ENCODE results near the gene PIGS.

Gene PIGS

DNA sequence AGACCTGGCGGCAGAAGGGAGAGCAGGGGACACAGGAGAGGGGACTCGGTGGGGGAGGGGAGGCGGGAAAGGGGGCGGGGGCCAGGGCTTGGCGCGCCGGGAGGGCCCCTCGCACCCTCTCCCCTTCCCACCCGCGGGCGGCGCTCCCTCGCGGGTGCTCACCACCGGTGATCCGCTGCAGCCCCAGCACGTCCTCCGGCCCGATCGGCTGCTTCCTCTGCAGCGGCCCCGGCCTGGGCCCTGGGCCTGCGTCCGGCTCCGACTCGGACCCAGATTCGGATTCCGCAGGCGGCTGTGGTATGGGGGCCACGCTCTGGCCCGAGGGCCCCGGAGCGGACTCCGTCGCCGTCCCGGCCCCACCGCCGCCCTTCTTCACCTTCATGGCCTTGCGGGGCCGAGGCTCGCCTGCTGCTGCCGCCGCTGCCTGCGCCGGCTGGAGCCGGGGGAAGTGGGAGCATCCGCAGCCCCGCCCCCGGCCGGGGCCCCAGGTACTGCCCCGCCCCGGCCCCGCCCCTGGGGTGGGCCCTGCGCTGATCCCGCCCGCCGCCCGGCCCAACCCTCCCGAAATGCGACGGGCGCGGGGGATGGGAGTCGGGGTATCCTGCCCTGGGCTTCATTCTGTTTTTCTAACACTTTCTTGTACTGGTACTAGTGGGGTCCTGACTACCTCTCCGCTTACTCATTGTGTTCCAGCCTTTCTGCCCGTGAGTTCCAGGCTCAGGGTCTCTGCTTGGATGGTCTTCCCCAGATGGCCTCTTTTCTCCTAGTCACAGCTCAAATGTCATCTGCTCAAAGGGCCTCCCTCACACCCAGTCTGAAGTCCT is 18.9 kb downstream of the PIGS start, which contains the start of gene UNC119:
TSS of gene UNC119 (minus strand) at position 449 of the 824 bp plus-strand sequence. CDS start at position 382, 67 bp downstream.
- no peak within 1 kb of the TSS for H3K27ac ChIP-seq
- no peak for DNase-seq (ENCODE audit: low read depth, low spot score)

DNA sequence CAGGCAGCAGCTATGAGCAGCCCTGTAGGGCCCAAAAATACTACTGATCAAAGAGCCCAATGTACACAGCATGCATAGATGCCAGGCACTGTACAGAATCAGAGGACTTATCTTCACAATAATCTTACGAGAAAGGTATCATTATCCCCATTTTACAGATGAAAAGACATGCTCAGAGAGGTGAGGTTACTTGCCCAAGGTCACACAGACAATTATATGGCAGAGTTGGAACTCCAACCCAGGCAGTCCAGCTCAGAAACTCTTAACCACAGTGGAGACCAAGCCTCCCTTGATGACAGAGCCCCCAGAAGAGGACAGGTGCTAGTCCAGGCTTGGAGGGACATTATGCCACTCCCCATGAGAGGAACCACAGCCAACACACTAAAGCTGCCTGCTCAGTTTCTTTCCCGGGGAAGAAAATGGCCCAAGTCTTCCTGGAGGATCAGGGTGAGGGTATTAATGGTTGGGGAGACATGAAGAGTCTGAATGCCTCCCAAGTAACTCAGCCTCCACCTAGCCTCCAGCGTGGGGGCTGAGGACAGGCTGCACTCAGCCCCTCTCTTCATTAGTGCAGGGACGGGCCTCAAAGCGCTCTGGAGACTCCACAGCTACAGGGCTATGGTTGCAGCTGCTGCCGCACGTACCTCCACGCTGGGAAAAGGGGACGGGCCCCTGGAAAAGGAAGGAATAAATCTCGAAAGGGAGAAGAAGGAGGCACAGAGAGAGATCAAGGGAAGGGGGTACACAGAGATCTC is 19.7 kb downstream of the PIGS start:
- no peak overlapping the region for H3K27ac ChIP-seq
- DNase-seq (ENCODE audit: low read depth, low spot score) = no peak

DNA sequence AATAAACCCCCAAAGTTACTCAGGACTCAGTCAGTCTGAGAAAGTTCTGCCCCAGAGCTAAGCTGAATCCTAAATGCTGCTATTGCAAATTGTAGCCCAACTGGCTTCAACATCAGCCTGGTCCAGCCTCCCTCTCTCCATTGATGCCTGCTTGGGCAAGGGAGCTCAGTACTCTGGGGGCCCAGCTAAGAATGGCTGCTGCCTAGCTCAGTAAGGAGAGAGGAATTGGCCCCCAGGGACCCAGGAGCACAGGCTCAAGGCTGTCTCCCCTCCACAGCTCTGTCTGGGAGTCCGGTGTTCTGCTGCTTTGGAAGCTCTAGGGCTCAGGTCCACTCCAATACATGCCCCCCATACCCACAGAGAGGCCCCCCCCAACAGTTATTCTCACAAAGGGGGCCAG is 20.5 kb downstream of the PIGS start:
- no peak for DNase-seq (ENCODE audit: low read depth, low spot score)
- H3K27ac ChIP-seq = no peak overlapping the region

DNA sequence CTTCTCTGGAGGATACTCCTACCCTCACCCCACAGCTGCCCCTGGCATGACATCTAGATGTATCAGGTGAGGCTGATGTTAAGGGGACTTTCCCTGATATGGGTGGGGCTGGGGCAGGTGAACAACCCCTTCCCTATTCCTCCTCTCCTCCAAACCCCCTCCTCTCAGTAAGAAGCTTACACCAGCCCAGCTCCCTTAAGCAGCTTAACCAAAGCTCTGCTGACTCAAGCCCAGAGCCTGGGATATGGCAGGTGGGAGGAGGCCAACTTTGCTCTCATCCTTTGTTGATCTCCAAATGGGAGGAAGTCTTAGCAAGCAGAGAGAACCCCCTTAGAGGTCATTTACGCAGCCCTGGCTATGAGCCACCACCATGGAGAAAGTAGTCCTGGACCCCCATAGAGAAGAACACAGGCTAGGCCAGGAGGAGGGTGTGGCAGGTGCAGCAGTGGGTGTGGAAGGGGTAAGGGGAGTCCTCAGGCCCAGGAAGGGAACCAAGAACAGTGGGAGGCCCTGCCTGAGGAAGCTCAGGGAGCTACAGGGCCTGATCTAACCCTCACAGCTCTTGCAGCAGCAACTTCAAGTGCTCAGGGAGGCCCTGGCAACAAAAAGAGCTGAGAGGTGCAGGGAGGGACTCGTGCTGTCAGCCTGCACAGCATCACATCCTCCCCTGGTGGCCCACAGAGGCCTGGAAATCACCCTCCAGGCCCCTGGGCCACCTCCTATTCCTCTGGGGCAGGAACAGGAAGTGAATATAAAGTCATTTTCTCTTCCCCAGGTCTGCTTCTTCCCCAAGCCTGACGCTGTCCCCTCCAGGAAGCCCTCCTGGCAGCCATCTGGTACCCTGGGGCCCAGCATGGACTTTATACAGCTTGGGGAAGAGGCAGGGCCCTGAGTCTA is 21.8 kb downstream of the PIGS start:
- DNase-seq (ENCODE audit: low read depth, low spot score) = no peak
- H3K27ac ChIP-seq = no peak overlapping the region

DNA sequence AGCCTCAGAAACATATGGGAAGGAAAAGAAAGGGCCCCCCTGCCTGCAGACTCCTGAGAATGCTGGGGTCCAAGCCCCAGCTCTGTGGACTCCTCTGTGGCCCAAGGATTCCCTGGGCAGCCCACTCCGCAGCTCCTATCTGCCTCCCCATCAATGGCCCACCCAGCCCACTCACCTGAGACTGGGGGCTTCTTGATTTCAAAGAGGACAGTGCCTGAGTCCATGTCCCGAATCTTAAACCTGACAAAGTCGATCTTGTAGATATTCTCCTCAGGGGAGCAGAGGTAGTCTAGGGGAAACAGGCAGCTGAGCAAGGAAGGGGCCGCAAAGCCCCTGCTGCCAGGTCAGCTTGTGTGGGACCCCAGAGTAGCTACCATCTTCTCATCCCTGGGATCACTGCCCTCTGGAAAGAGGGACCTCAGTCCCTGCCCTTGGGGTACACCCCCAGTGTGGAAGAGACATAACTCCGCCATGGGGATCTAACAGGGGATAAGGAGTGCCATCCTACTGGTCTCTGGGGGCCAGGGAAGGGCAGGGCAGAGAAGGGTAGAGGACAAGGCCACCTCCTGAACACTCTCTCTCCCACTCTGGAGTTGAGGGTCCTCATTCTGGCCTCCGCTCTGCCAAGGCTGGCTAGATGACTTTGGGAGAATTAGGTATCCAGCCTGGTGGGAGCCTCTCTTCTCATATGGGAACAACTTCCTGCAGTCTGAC is 22.8 kb downstream of the PIGS start:
- DNase-seq (ENCODE audit: low read depth, low spot score) = no peak
- H3K27ac ChIP-seq = no peak overlapping the region

DNA sequence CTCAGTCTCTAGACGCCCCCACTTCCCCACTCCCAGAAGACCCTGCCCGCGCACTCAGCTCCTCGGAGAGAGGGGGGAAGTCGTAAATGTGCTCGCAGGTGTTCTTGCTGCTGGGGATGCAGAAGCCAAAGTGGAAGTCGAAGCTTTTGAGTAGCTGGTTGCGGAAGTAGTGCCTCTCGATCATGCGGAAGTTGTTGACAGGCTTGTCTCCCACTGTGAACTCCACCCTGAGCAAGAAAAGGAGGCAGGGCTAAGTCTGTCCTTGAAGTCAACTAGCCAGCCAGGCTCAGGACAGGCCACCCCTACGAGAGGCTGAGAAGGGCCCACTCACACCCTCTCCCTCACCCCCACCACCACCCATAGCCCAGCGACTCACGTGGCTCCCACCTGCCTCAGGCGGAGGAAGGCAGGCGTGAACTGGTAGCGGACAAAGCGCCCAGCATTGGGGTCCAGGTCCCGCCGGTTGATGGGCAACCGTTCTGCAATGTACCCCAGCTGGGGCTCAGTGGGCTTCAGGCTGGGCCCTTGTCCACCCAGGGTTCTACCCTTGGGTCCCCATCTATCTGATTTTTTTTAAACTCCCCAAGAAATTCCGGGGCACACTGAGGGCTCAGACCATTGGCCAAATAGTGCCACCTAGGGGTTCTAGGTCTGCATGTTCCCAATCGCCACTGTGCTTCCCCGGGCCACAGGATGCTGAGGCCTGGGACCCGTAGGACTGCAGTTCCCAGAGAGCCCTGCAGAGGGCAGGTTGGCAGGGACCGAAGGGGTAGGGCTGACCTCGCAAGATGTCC is 23.5 kb downstream of the PIGS start:
- H3K27ac ChIP-seq = no peak overlapping the region

DNA sequence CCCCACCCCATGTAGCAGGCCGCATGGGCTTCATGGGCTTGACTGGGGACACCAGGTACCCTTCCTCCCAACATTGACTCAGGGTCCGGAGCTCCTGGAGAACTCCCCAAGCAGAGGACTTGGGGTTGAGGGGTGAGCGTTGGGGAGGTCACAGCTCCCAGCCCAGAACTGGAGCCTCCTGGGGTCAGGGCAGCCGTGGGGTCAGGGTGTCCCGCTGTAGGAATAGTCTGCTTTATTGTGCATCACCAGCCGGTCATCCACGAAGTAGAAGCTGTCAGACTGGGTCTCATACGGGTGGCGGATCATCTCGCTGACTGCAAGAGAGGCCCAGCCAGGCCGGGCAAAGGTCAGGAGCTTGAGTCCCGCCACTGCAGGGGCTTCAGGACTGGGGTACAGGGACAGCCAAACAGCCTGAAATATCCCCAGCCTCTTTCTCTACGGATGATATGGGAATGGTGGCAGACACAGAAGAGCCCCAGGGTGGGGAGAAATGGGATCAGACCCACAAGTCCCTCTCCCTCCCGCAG is 24.2 kb downstream of the PIGS start:
- DNase-seq (ENCODE audit: low read depth, low spot score) = no peak
- no peak overlapping the region for H3K27ac ChIP-seq

More for the DNA sequence above, 23.5 kb downstream of the PIGS start:
- no peak for DNase-seq (ENCODE audit: low read depth, low spot score)

DNA sequence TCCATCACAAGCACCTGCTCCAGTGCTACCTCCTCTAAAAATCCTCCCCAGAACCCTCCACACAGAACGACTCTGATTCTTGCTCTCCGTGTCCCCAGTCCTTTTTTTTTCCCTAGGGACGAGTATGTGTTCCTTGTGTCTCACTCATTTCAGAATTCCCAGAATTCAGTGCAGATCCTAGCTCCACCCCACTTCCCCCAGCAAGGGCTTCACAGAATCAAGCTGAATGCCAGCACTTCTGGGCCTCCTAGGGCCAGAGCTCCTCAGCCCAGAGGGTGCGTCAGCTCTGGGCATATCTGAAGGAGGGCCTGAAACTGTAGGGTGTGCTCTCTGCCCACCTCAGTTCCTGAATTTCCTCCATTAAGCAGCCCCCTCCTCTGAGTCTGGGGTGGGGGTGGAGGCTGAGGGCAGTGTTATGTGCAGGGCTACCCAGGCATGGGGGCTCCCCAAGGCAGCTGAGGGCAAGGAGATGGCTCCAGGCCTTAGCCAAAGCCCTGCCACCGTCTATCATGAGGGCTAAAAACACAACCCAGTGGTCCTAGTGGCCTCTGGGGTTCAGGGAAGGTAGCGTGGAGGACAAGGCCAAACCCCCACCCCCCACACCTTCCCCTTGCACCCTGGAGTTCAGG is 25.4 kb downstream of the PIGS start:
- H3K27ac ChIP-seq = no peak overlapping the region
- DNase-seq (ENCODE audit: low read depth, low spot score) = no peak

DNA sequence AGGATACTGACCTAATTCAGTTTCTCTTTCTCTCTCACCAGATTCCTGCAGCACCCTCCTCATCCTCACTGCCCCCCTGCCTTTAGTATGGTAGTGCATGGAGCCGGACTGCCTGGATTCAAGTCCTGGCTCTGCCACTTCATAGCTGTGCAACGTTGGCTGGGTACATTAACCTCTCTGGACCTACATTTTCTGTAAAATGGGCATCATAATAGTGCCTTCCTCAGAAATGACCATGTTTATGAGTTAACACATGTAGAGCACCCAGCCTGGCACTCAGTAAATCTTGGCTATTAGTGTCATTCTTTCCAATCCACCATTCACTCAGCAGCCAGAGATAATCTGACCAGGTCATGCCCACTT is 26.2 kb downstream of the PIGS start:
- no peak overlapping the region for H3K27ac ChIP-seq
- DNase-seq (ENCODE audit: low read depth, low spot score) = no peak

DNA sequence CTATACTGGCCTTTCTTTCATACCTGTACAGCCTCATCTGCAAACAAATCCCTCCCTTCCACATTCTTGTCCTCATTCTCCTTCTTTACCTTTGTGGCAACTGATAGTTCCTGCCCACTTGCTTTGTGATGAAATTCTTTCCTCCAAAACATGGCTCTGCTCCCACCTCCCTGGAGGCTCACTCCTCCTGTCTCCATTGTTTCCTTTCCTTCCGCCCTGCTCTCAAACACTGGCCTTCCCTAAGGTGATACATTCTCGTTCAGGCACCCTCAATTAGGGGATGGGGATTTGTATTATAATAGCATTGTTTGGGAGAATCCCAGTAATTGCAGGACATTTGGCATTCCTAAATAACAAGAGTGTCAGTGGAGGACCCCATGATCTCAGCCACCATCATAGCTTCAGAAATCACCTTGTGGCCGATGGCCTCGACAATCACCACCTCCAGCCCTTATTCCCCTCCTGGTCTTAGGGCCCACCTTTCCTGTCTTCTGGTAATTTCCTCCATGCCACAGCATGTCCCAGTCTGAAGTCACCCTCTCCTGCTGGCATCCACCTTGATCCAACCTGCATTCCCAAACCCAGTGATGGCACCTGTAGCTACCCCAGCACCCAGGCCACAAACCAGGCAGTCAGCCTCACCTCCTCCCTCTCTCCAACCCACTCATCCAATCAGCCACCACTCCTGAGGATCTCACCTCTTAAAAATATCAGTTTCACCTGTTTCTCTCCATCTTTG is 26.8 kb downstream of the PIGS start:
- H3K27ac ChIP-seq = no peak overlapping the region
- DNase-seq (ENCODE audit: low read depth, low spot score) = no peak

DNA sequence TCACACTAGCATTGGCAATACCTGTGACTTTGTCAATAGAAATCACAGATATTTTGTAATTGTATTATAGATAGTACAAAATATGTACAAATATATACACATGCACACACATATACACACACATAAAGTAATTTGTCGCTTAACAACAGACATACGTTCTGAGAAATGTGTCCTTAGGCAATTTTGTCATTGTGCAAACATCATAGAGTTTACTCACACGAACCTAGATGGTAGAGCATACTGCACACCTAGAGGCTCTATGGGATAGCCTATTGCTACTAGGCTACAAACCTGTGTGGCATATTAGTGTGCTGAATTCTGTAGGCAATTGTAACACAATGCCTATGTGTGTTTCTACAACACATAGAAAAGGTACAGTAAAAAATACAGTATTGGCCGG is 29.9 kb downstream of the PIGS start:
- no peak overlapping the region for H3K27ac ChIP-seq
- no peak for DNase-seq (ENCODE audit: low read depth, low spot score)

DNA sequence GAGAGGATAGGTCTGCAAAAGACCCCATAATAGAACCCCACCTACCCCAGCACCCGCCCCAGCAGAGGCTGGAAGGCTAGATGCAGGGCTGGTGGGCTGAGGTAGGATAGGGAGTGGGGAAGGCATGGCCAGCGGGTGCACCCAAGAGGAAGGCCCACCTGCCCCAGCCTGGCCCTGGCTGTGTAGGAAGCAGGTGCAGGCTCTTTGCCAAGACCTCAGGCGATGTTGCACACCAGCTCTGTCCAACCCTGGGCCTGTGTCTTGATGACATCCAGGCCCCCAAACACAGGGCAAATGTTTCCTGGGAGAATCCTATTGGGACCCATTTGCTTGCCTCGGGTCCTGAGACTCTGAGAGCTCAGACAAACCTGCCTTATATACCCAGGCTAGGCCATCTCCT is 31.1 kb downstream of the PIGS start:
- DNase-seq (ENCODE audit: low read depth, low spot score) = no peak
- no peak overlapping the region for H3K27ac ChIP-seq

DNA sequence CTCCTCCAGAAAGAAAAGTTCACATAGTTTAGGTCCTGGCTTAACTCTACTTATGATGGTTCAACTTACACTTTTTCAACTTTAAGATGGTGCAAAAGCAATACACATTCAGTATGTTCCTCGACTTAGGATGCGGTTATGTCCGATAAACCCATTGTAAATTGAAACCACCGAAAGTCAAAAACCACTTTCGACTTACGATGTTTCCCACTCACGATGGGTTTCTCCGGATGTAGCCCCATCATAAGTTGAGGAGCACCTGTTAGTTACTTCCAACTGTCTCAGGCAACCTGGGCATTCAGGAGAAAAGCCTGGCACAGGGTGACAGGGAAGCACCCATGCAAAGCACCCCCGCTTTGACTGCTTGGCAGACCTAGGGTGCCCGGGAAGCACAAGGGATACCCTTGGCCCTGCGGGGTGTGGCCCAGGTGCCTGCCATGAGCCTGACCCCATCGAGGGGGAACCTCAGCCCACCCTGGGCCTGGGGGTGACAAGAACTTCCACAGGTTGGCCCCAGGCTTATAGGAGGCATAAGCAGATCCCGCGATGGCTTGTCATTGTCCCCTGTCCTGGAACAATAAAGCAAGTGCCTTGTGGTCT is 32.9 kb downstream of the PIGS start:
- no peak for DNase-seq (ENCODE audit: low read depth, low spot score)
- no peak overlapping the region for H3K27ac ChIP-seq

DNA sequence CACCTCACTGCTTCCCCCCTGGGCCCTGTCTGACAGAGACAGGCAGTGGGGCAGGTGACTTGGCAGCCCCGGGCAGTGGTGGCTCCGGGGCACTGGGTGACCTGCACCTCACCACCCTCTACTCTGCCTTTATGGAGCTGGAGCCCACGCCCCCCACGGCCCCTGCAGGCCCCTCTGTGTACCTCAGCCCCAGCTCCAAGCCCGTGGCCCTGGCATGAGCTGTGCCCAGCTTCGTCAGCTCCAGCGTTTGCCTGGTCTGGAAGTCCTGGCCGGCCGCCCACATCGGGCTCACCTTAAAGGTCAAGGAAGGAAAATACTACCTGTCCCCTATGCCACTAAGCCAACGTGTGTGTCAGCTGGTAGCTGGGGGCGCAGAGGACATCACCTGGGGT is 34.1 kb downstream of the PIGS start:
- no peak overlapping the region for H3K27ac ChIP-seq
- no peak for DNase-seq (ENCODE audit: low read depth, low spot score)

DNA sequence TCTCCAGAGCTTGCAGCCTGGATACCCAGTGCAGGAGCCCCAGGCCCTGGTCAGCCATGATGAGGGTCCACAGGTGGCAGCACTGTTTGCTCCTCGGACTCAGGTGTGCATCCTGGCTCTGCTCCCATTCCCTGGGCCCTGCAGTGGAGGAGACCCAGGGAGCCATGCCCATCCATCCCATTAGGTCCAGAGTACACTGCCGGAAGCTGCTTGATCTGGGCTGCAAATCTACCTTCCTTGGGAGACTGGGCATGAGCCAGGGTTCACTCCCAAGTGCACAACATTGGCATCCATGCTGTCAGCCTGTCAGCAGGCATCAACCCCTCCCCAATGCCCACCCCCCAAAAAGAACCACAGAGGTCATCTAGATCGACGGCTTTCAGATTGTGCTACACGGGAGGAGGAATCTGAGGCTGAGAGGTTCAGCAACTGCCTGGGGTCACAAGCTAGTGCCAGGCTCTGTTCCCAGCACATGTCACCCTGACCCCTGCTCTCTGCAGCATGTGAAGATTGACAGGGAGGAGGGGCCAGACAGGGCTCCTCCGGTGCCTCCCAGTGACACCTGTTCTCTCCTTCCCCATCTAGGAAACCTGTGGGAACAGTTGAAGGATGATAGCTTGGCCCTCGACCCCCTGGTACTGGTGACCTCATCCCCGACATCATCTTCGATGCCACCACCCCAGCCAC is 34.6 kb downstream of the PIGS start:
- no peak overlapping the region for H3K27ac ChIP-seq
- no peak for DNase-seq (ENCODE audit: low read depth, low spot score)

DNA sequence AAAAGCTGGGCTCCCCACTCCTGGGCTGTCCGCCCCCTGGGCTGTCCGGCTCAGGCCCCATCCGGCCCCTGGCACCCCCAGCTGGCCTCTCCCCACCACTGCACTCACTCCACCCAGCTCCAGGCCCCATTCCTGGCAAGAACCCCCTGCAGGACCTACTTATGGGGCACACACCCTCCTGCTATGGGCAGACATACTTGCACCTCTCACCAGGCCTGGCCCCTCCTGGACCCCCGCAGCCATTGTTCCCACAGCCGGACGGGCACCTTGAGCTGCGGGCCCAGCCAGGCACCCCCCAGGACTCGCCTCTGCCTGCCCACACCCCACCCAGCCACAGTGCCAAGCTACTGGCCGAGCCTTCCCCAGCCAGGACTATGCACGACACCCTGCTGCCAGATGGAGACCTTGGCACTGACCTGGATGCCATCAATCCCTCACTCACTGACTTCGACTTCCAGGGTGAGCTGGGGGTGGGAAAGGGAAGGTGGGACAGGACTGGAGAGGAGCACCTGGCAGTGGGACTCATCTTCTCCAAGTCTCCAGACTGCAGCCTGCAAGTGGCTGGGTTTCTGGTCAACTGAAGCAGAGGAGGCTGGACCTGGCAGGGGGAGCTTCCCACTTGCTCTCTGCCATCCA is 36.5 kb downstream of the PIGS start:
- no peak overlapping the region for H3K27ac ChIP-seq
- DNase-seq (ENCODE audit: low read depth, low spot score) = no peak
